ENCODE results near the gene SMIM3. TPM values are rescaled to one million over a fixed set of nuclear protein-coding genes. Genes with fewer than 3 reads are reported as not detected.
"Not testable (repeated sequence)": the region's sequence is repeated elsewhere in the genome, so short reads cannot be mapped to it uniquely, and the experiment has no call there.

Gene SMIM3
- total RNA-seq, 1 donor from 2014 or later = 2.4 TPM

DNA sequence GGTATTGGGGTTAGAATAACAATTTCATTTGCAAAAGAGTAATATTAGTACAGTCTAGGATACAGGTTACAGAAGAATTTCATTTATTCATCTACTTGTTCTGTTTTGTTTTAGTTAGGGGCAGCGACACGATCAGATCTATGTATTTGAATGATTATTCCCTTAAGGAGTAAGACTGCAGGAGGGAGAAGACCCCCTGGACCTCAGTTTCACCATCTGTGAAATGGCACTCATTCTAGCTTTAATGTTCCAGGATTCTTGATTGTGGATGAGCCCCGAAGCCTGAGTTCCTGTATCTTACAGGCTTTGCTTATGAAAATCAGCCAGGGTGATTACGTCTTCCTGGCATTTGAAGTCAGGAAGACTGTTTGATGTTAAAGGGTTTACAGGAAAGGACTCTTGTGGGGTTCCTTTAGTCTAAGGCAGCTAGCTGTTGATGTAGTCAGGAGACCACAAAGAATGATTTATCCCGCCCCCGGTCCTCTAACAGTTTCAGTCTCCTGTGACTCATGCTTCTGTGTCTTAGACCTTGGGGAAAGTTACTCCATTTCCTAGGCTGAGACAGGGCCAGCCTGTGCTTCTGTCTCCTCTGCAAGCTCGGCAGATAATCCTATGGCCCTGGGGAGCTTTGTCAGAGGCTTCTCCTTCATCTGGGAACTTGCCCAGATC, 11.5 kb downstream of the SMIM3 start:
- DNase-seq (ENCODE audit: low spot score in 2 of 2) = no peak
- FAIRE-seq = no peak

DNA sequence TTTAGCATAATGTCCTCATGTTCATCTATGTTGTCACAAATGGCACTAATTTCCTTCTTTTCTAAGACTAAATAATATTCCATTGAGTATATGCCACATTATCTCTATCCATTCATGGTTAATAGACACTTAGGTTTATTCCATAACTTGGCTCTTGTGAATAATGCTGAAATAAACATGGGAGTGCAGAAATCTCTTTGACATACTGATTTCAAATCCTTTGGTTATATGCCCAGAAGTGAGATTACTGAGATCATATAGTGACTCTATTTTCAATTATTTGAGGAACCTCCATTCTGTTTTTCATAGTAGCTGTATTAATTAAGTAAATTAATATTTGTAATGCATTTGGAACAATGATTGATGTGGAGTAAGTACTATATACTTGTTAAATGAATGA, 13.0 kb downstream of the SMIM3 start:
- FAIRE-seq (no peak), DNase-seq (ENCODE audit: low spot score in 2 of 2) (no peak)

- DNase-seq (ENCODE audit: low spot score in 2 of 2); FAIRE-seq: not testable (repeated sequence)
Measured at GRCh38 chr5:150793423-150793888, 14.9 kb downstream of the SMIM3 start.

DNA sequence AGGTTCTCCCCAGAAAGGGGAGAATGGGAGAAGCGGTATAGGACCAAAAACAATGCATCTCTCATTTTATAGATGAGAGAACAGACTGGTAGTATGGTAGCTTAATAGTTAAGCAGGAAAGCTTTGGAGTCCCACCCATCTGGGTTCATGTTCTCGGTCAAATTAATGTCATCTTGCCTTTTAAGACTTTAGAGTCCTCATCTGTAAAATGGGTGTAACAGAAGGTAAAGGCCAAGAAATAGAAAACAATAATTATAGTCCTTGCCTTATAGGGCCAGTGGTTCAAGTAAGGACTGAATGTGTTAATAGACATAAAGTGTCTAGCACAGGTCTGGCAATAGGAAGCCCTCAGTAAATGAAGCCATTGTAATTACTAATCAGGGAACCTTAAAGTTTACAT, 16.4 kb downstream of the SMIM3 start:
- no peak for DNase-seq (ENCODE audit: low spot score in 2 of 2)
- no peak for FAIRE-seq

- FAIRE-seq (no peak), DNase-seq (ENCODE audit: low spot score in 2 of 2) (no peak)
Measured at GRCh38 chr5:150797384-150797783, 18.8 kb downstream of the SMIM3 start.

DNA sequence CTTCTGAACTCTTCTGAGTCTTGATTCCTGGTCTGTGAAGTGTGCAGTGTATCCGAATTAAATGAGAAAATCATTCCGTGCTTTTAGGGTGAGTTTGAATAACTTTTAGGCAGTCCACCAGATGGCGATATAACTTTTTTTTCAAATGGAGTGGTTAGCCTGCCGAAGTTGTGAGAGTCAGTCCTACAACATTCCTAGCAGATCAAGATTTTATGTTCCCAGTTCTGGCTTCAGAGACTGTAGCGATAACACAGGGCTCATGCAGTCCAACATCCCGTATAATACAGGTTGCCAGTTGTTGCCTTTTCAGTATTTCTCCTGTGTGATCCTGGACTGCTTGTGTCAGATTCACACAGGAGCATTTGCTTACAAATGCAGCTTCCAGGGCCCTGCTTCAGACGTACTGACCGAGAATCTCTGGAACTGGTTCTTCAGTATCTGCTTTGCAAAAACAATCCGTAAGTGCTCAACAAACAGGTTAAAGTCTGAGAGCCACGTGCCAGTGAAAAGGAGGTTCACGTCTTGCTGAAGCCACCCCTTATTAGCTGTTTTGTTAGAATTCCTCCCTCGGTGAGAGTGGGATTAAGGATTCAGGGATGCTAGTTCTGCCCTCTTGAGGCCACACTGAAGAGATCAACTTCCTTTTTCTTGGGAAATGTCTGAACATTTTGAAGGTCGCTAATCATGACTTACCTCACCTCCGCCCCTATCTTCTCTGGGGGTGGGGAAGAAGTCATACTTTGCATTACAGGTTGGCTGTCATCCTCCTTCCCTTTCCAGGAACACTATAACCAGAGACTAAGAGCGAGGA, 22.8 kb downstream of the SMIM3 start:
- FAIRE-seq = no peak
- DNase-seq (ENCODE audit: low spot score in 2 of 2) = peak in 1 of 2 donors; percentile 36

- no peak for DNase-seq (ENCODE audit: low spot score in 2 of 2)
- no peak for FAIRE-seq
Measured at GRCh38 chr5:150804388-150804787, 25.8 kb downstream of the SMIM3 start.

DNA sequence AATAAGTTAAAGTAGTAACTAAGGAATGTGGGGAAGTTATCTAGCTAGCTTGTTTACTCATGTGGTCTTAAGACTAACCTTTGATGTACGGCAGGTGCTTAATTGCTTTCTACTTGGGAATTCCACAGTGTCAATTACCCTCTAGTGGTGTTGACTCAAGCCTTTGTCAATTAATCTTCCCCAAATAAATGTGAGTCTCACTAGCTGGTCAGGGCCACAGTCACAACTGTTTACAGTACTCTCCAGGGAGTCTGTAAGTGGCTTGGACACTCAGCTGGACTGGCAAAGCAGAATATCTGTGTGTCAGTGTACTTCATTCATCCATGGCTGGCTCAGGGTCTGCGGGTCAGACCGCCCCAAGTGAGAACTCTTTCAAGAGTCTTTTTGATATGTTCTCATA, 30.8 kb downstream of the SMIM3 start:
- FAIRE-seq (no peak), DNase-seq (ENCODE audit: low spot score in 2 of 2) (no peak)

- no peak for DNase-seq (ENCODE audit: low spot score in 2 of 2)
- no peak for FAIRE-seq
Measured at GRCh38 chr5:150815010-150815409, 36.5 kb downstream of the SMIM3 start.

- FAIRE-seq (no peak), DNase-seq (ENCODE audit: low spot score in 2 of 2) (no peak)
Measured at GRCh38 chr5:150816946-150817345, 38.4 kb downstream of the SMIM3 start.

- FAIRE-seq = no peak
Measured at GRCh38 chr5:150829744-150830143, 51.2 kb downstream of the SMIM3 start.

DNA sequence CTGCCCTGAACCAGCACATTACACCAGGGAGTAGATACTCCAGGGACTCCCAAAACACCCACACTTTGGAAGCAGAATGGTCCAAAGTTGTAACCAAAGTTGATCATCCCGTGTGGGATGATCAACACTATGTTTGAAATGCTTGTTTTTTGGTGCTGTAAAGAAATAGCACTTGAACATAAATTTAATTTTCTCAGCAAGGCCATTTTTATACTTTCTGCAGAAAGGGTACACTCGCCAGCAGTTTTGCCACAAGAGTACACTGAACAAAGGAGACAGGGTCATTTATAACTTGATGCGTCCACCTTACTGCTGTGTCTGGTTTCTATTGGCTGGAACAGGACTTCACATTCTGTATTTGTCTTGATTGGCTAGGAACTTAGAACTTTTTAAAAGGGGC, 53.3 kb downstream of the SMIM3 start:
- DNase-seq (ENCODE audit: low spot score in 2 of 2); FAIRE-seq: not testable (repeated sequence)

More at GRCh38 chr5:150829744-150830143, 51.2 kb downstream of the SMIM3 start:
- DNase-seq (ENCODE audit: low spot score in 2 of 2) = no peak

DNA sequence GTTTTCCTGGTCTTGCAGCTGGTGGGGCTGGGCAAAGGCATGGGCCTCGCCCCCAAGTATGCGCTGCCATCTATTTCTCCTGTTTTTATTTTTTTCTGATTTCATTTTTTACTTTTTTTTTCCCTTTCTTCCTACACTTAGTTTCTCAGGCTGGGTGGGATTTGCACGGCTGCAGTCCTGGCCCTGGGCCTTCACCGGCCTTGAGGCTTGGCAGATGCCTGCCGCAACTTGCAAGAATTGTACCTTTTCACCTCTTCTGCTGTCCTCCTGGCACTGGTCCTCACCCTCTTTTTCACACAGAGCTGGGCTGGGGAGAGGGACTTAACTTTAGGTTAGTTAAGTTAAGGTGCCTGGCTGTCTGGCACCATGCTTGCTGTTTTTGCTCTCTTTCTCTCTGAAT, 57.5 kb downstream of the SMIM3 start:
- no peak for DNase-seq (ENCODE audit: low spot score in 2 of 2)
- no peak for FAIRE-seq

- DNase-seq (ENCODE audit: low spot score in 2 of 2) = no peak
- no peak for FAIRE-seq
Measured at GRCh38 chr5:150836703-150837102, 58.1 kb downstream of the SMIM3 start.

DNA sequence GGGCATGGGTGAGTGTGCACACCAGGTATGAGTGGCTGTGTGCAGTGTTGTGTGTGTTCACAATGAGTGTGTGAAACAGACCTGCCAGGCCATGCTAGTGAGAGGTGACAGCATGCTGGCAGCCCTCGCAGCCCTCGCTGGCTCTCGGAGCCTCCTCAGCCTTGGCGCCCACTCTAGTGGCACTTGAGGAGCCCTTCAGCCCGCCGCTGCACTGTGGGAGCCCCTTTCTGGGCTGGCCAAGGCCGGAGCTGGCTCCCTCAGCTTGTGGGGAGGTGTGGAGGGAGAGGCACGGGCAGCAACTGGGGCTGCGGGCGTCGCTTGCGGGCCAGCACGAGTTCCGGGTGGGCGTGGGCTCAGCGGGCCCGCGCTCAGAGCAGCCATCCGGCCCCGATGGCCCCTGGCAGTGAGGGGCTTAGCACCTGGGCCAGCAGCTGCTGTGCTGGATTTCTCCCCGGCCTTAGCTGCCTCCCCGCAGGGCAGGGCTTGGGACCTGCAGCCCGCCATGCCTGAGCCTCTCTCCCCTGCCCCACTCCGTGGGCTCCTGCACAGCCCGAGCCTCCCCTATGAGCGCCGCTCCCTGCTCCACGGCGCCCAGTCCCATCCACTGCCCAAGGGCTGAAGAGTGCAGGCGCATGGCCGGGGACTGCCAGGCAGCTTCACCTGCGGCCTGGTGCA, 66.8 kb downstream of the SMIM3 start:
- not testable (repeated sequence) for DNase-seq (ENCODE audit: low spot score in 2 of 2); FAIRE-seq

GRCh38 chr5:150846308-150846653, 67.7 kb downstream of the SMIM3 start, which contains the start of gene IRGM:
TSS of gene IRGM (plus strand) at chr5:150846521. CDS start at chr5:150848124, 1,603 bp downstream.
- not testable (repeated sequence) for DNase-seq (ENCODE audit: low spot score in 2 of 2); FAIRE-seq

Other genes starting within 250 kb of the SMIM3 start
- 3.7 TPM for gene SYNPO, start 138.1 kb upstream of the SMIM3 start, total RNA-seq
- 3.7 TPM for gene MYOZ3, start 117.5 kb upstream of the SMIM3 start, total RNA-seq
- gene RBM22, start 77.7 kb upstream of the SMIM3 start, total RNA-seq = 25.3 TPM
- 88.9 TPM for gene DCTN4, start 19.7 kb upstream of the SMIM3 start, total RNA-seq
- gene IRGM, start 67.8 kb downstream of the SMIM3 start, total RNA-seq = not detected
- gene ZNF300, start 126.2 kb downstream of the SMIM3 start, total RNA-seq = 90.9 TPM
- 4.1 TPM for gene GPX3, start 241.8 kb downstream of the SMIM3 start, total RNA-seq